ENCODE measurements around the gene SLC13A4.
"Not testable (repeated sequence)": the region's sequence is repeated elsewhere in the genome, so short reads cannot be mapped to it uniquely, and the experiment has no call there.

SLC13A4 gene

GRCh38 chr7:135741905-135742304, 13.9 kb upstream of the SLC13A4 start:
- ATAC-seq (ENCODE audit: low read depth) (no peak), DNase-seq (ENCODE audit: low spot score) (no peak)
- Histone ChIP-seq H3K27ac (ENCODE audit: poor library complexity, severe bottlenecking) (no peak overlapping the region), H3K4me1 (ENCODE audit: insufficient read depth, poor library complexity, severe bottlenecking) (peaks cover 30% of the 10 kb centered on the region), H3K27me3 (ENCODE audit: insufficient read depth, poor library complexity, severe bottlenecking) (no peaks in the 10 kb centered on the region), H3K4me3 (ENCODE audit: severe bottlenecking) (no peak overlapping the region), H3K9me3 (ENCODE audit: severe bottlenecking) (no peaks in the 10 kb centered on the region), H3K36me3 (ENCODE audit: low read depth) (no peaks in the 10 kb centered on the region)
- no peak for TF ChIP-seq CTCF (IDR thresholded peaks at IDR 0.05; ENCODE audit: poor library complexity, severe bottlenecking)

DNA sequence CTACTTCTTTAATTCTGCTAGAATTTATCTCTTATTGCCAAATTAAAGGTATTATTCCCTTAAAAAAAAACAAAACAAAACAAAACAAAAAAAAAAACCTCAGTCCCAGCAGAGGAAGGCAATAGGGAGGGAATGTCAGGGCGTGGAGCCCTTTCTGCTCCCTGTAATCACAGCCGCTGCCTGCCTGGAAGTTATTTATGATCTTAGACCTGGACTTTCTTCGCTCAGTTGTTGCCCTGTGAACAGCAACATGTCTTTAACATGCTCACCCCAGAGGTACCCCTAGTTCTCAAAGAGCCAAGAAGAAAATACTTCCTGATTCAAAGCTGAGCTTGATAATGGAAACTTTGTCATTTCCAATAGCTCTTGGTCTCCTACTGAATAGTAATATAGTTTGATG, 12.9 kb upstream of the SLC13A4 start:
- H3K9me3 ChIP-seq (ENCODE audit: severe bottlenecking): no peaks in the 10 kb centered on the region
- H3K27ac ChIP-seq (ENCODE audit: poor library complexity, severe bottlenecking): no peak overlapping the region
- TF ChIP-seq CTCF (IDR thresholded peaks at IDR 0.05; ENCODE audit: poor library complexity, severe bottlenecking): no peak
- no peaks in the 10 kb centered on the region for H3K36me3 ChIP-seq (ENCODE audit: low read depth)
- ATAC-seq (ENCODE audit: low read depth) (no peak), DNase-seq (ENCODE audit: low spot score) (no peak)
- H3K4me1 ChIP-seq (ENCODE audit: insufficient read depth, poor library complexity, severe bottlenecking): peaks cover 22% of the 10 kb centered on the region
- no peaks in the 10 kb centered on the region for H3K27me3 ChIP-seq (ENCODE audit: insufficient read depth, poor library complexity, severe bottlenecking)
- H3K4me3 ChIP-seq (ENCODE audit: severe bottlenecking): no peak overlapping the region

- H3K9me3 ChIP-seq (ENCODE audit: severe bottlenecking); H3K4me1 ChIP-seq (ENCODE audit: insufficient read depth, poor library complexity, severe bottlenecking); H3K36me3 ChIP-seq (ENCODE audit: low read depth); H3K4me3 ChIP-seq (ENCODE audit: severe bottlenecking); ATAC-seq (ENCODE audit: low read depth); H3K27me3 ChIP-seq (ENCODE audit: insufficient read depth, poor library complexity, severe bottlenecking); H3K27ac ChIP-seq (ENCODE audit: poor library complexity, severe bottlenecking); DNase-seq (ENCODE audit: low spot score): not testable (repeated sequence)
These were observed 9.3 kb upstream of the SLC13A4 start for GRCh38 chr7:135737306-135737647.

DNA sequence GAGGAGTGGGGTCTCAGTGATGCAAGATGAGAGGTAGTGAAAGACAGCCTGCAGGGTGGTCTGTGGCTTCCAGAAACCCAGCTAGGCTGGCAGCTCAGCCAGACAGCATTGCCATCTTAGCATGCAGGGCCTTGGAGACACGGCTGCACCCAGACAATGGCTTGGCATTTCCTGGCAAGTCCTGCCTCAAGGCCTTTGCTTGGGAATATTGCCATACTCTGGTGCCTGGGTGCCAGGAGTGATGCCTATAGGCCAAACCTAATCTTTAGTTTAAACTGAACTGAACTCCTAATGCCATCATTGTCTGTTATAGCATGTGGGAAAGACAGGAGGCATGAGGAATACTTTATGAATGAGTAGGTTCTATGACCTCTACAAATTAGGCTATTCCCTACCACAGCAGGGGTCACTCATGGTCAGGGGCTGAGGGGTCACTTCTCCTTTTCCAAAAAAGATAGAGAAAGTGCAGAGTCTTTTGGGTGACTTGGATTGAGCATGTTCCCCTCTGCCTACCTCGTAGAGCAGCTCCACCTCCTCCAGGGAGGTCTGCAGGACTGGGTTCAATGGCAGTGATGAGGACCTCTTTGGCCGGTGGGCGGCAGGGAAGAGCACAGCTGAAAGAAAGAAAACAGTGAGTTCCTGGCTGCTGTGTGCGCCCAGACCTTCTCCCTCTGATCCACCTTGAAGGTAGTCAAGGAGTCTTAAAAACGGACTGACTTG, 8.8 kb upstream of the SLC13A4 start:
- peak; percentile 42; the same call in 2 of the 3 replicates for ATAC-seq (ENCODE audit: low read depth)
- H3K27ac ChIP-seq (ENCODE audit: poor library complexity, severe bottlenecking): no peak overlapping the region
- TF ChIP-seq CTCF (IDR thresholded peaks at IDR 0.05; ENCODE audit: poor library complexity, severe bottlenecking): no peak
- no peaks in the 10 kb centered on the region for H3K9me3 ChIP-seq (ENCODE audit: severe bottlenecking)
- no peaks in the 10 kb centered on the region for H3K36me3 ChIP-seq (ENCODE audit: low read depth)
- H3K4me3 ChIP-seq (ENCODE audit: severe bottlenecking): no peak overlapping the region
- no peaks in the 10 kb centered on the region for H3K27me3 ChIP-seq (ENCODE audit: insufficient read depth, poor library complexity, severe bottlenecking)
- H3K4me1 ChIP-seq (ENCODE audit: insufficient read depth, poor library complexity, severe bottlenecking): no peaks in the 10 kb centered on the region
- no peak for DNase-seq (ENCODE audit: low spot score)

DNA sequence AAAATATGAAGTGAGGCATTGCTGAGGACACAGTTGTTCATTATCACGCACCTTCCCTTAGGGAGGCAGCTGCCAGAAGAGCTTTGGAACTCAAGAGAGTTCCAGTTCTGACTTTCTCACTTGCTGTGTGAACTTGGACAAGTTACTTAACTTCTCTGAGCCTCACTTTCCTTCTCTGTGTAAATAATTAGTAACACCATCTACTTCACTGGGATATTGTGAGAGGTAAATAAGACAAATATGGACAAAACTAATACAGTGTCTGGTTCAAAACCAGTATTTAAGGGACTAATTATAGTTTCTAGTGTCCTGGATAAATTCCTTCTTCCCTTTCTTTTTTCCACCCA, 6.3 kb upstream of the SLC13A4 start:
- no peaks in the 10 kb centered on the region for H3K9me3 ChIP-seq (ENCODE audit: severe bottlenecking)
- H3K27ac ChIP-seq (ENCODE audit: poor library complexity, severe bottlenecking): no peak overlapping the region
- no peak overlapping the region for H3K4me3 ChIP-seq (ENCODE audit: severe bottlenecking)
- DNase-seq (ENCODE audit: low spot score): no peak
- TF ChIP-seq CTCF (IDR thresholded peaks at IDR 0.05; ENCODE audit: poor library complexity, severe bottlenecking): no peak
- no peak for ATAC-seq (ENCODE audit: low read depth)
- H3K27me3 ChIP-seq (ENCODE audit: insufficient read depth, poor library complexity, severe bottlenecking): no peaks in the 10 kb centered on the region
- no peaks in the 10 kb centered on the region for H3K4me1 ChIP-seq (ENCODE audit: insufficient read depth, poor library complexity, severe bottlenecking)
- no peaks in the 10 kb centered on the region for H3K36me3 ChIP-seq (ENCODE audit: low read depth)

All from RWPE2 (cell line).